GM19468 (cell line): ENCODE measurements around the gene MORN3.
"Not testable (repeated sequence)": the region's sequence is repeated elsewhere in the genome, so short reads cannot be mapped to it uniquely, and the experiment has no call there.

Source experiments
- ATAC-seq: cut with Tn5 transposase; IDR thresholded peaks from one replicate; pipeline ENCODE4 v1.9.1; 2021; ENCODE audit warnings: mild to moderate bottlenecking, moderate library complexity, moderate number of reproducible peaks; ENCODE audit not compliant: unreplicated experiment; ENCODE audit errors: extremely low read depth

The MORN3 gene, protein sequence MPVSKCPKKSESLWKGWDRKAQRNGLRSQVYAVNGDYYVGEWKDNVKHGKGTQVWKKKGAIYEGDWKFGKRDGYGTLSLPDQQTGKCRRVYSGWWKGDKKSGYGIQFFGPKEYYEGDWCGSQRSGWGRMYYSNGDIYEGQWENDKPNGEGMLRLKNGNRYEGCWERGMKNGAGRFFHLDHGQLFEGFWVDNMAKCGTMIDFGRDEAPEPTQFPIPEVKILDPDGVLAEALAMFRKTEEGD

DNA sequence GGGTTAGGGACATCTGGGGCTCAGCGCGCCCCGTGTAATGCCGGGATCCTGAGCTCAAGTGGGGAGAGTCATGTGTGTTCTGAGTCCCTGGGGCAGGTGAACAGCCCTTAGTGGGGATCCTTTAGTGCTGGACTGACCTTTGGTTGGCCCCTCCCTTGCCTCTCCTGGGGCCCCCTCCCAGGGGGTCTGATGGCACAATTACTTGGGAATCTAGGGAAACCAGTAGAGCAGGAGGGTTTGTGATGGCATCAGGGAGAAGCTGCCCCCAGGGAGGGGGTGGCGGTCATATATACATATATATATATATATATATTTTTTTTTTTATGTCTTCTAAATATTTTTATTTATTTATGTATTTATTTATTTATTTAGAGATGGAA lies at the start of gene MORN3:
MORN3 (minus strand) TSS at position 134 of the 380 bp plus-strand sequence. CDS start 171 bp downstream, outside the sequence.
- no peak for ATAC-seq

GRCh38 chr12:121718653-121719239 lies 49.3 kb upstream of the MORN3 start:
- no peak for ATAC-seq

- no peak for ATAC-seq
Observed at GRCh38 chr12:121717041-121717699, 47.7 kb upstream of the MORN3 start.

DNA sequence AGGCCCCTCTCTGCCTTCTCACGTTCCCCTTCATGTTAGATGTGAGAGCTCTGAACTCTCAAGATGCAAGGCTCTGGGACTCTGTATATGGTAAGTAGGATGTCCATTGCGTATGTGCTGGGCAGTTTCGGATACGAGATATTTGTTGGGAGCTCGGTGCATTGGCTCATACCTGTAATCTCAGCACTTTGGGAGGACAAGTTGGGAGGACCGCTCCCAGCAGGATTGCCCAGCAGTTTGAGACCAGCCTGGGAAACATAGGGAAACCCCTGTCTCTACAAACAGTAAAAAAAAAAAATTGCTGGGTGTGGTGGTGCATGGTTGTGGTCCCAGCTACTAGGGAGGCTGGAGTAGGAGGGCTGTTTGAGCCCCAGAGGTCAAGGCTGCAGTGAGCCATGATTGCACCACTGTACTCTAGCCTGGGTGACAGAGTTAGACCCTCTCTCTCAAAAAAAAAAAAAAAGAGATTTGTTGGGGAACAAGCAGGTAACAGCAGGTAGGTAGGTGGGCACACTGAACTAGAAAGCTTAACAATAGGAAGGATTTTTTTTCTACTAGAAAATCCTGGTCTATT lies 46.5 kb upstream of the MORN3 start:
- ATAC-seq, result no peak

DNA sequence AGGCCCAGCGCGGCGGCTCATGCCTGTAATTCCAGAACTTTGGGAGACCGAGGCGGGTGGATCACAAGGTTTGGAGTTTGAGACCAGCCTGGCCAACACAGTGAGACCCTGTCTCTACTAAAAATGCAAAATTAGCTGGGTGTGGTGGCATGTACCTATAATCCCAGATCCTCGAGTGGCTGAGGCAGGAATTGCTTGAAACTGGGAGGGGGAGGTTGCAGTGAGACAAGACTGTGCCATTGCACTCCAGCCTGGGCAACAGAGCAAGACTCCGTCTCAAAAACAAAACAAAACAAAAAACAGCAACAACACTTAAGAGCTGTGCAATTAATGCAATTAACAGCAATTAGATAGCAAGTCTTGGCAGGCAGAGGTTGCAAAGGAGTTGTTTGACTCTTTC lies 45.6 kb upstream of the MORN3 start:
- not testable (repeated sequence) for ATAC-seq

- no peak for ATAC-seq
Observed at GRCh38 chr12:121713793-121714192, 44.3 kb upstream of the MORN3 start.

- ATAC-seq, result no peak
Observed at GRCh38 chr12:121713257-121713777, 43.9 kb upstream of the MORN3 start.

- ATAC-seq, result peak; percentile 71
Observed at GRCh38 chr12:121712461-121713256, 43.2 kb upstream of the MORN3 start, which contains the start of gene TMEM120B. Gene TMEM120B, plus strand, starts transcription at chr12:121712752. Its CDS starts 144 bp downstream, at chr12:121712896.

- no peak for ATAC-seq
Observed at GRCh38 chr12:121712190-121712460, 42.7 kb upstream of the MORN3 start.

GRCh38 chr12:121711361-121712189 lies 42.1 kb upstream of the MORN3 start:
- ATAC-seq, result no peak

- no peak for ATAC-seq
Observed at GRCh38 chr12:121709478-121709961, 40.1 kb upstream of the MORN3 start.

DNA sequence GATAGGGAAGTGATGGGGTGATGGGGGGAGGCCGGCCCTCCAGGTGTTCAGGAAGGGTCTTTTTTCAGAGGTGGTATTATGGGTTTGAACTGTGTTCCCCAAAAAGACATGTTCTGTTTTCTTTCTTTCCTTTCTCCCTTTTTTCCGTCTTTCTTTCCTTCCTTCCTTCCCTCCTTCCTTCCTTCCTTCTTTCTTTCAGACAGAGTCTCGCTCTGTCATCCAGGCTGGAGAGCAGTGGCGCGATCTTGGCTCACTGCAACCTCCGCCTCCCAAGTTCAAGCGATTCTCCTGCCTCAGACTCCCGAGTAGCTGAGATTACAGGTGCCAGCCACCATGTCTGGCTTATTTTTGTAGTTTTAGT lies 39.6 kb upstream of the MORN3 start:
- not testable (repeated sequence) for ATAC-seq

- no peak for ATAC-seq
Observed at GRCh38 chr12:121708313-121709063, 39.0 kb upstream of the MORN3 start.

- ATAC-seq, result no peak
Observed at GRCh38 chr12:121705514-121705913, 36.1 kb upstream of the MORN3 start.

- no peak for ATAC-seq
Observed at GRCh38 chr12:121702944-121703343, 33.5 kb upstream of the MORN3 start.

- ATAC-seq, result no peak
Observed at GRCh38 chr12:121701667-121702277, 32.3 kb upstream of the MORN3 start.

- not testable (repeated sequence) for ATAC-seq
Observed at GRCh38 chr12:121697861-121698260, 28.4 kb upstream of the MORN3 start.

DNA sequence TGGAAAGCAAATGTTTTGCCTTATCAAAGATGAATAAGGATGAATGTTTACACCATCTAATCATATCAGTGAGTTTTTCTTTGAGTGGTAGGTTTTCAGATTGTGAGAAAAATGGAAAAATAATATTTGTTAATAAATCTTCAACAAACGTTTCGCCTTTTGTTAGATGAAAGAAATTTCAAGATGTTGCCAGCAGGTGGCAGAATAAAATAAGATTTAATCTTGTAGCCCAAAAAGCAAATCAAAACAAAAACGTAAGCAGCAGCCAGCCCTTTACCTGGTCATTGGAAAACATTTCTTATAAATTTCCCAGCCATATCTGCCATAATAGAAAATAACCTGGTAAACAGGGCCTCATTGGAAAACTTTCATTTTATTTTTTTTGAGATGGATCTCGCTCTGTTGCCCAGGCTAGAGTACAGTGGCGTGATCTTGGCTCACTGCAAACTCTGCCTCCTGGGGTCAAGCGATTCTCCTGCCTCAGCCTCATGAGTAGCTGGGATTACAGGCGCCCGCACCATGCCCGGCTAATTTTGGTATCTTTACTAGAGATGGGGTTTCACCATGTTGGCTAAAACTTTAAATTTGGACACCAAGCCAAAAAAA lies 27.7 kb upstream of the MORN3 start:
- no peak for ATAC-seq
